ENCODE results near the gene RRM1. TPM values are rescaled to one million over a fixed set of nuclear protein-coding genes. Genes with fewer than 3 reads are reported as not detected.

The RRM1 gene
- polyA plus RNA-seq, 4 donors, result 66.8 to 82.4 (median 73.6) TPM

- no peak for DNase-seq (ENCODE audit: low read depth in 4 of 4, low spot score in 3 of 4)
Measured at GRCh38 chr11:4183410-4184057, 88.9 kb downstream of the RRM1 start.

- DNase-seq (ENCODE audit: low read depth in 4 of 4, low spot score in 3 of 4), result no peak
Measured at GRCh38 chr11:4184163-4184916, 89.7 kb downstream of the RRM1 start.

GRCh38 chr11:4185561-4185960, 91.0 kb downstream of the RRM1 start:
- DNase-seq (ENCODE audit: low read depth in 4 of 4, low spot score in 3 of 4), result no peak

- no peak for DNase-seq (ENCODE audit: low read depth in 4 of 4, low spot score in 3 of 4)
Measured at GRCh38 chr11:4186464-4187054, 92.0 kb downstream of the RRM1 start.

GRCh38 chr11:4187055-4187988, 92.7 kb downstream of the RRM1 start:
- DNase-seq (ENCODE audit: low read depth in 4 of 4, low spot score in 3 of 4), result peak; percentile 69 to 78 (median 72)

Other genes starting within 250 kb of the RRM1 start
- 10 to 100 TPM; 31.0 to 36.0 (median 33.7) TPM for gene STIM1, start 239.1 kb upstream of the RRM1 start, polyA plus RNA-seq (ENCODE audit: insufficient read length in 4 of 4)